WTC11 (cell line): ENCODE measurements around the gene PTPRS. TPM values are rescaled to one million over a fixed set of nuclear protein-coding genes. Genes with fewer than 3 reads are reported as not detected.

Experiments used
- ATAC-seq: fragments of 200-7000 bp; cut with Tn5 transposase; 2 replicates; pipeline ENCODE4 v1.10.0; 2021; ENCODE audit warnings: mild to moderate bottlenecking, moderate library complexity
- Bru-seq: library from RNA; stranded (reverse); fragments of 400-500 nt; gene quantifications from one replicate; lab custom pipeline; 2021; lab: Mats Ljungman, UMichigan
- CTCF ChIA-PET: fragments of 300-600 bp; sonication (Branson Sonifier 250); formaldehyde crosslinking; loops from one replicate; lab custom pipeline; 2021; ENCODE audit warnings: antibody characterized with exemption; lab: Charles Lee
- POLR2A ChIA-PET: fragments of 350-600 bp; sonication (Branson Sonifier 250); formaldehyde crosslinking; loops from one replicate; lab custom pipeline; 2021; ENCODE audit warnings: antibody characterized with exemption; lab: Charles Lee
- DNase-seq: peaks from one replicate; pipeline ENCODE4 v3.0.0; 2021; ENCODE audit warnings: low spot score
- H3K27ac Mint-ChIP-seq: 2 replicates; pipeline ENCODE4 v1.8.0; 2021; ENCODE audit warnings: mixed read lengths
- H3K27me3 Mint-ChIP-seq: 2 replicates; pipeline ENCODE4 v1.8.0; 2021; ENCODE audit warnings: low read depth, mild to moderate bottlenecking, moderate library complexity, mixed read lengths
- H3K36me3 Mint-ChIP-seq: 2 replicates; pipeline ENCODE4 v1.8.0; 2021; ENCODE audit warnings: mixed read lengths
- H3K4me1 Mint-ChIP-seq: 2 replicates; pipeline ENCODE4 v1.8.0; 2022; ENCODE audit warnings: mixed read lengths
- H3K4me3 Mint-ChIP-seq: 2 replicates; pipeline ENCODE4 v1.8.0; 2021; ENCODE audit warnings: mild to moderate bottlenecking, moderate library complexity, mixed read lengths
- H3K9me3 Mint-ChIP-seq: 2 replicates; pipeline ENCODE4 v1.8.0; 2021; ENCODE audit warnings: mixed read lengths
- AFF4 ChIP-seq: sonication (generic); formaldehyde crosslinking; IDR thresholded peaks from 2 replicates; pipeline ENCODE4 v1.8.1; 2023; ENCODE audit warnings: mild to moderate bottlenecking, missing genetic modification reagents, borderline replicate concordance
- AR ChIP-seq: fragments of 250-450 bp; sonication (Bioruptor Pico); IDR thresholded peaks from 2 replicates; pipeline ENCODE4 v1.9.0; 2021; ENCODE audit warnings: mild to moderate bottlenecking
- CBFB ChIP-seq: sonication (generic); formaldehyde crosslinking; IDR thresholded peaks from 2 replicates; pipeline ENCODE4 v1.8.1; 2022; ENCODE audit warnings: mild to moderate bottlenecking, low read depth, missing genetic modification reagents
- CREB1 ChIP-seq: sonication (generic); formaldehyde crosslinking; IDR thresholded peaks from 2 replicates; pipeline ENCODE4 v1.8.0; 2023; ENCODE audit warnings: mild to moderate bottlenecking, missing genetic modification reagents
- CREM ChIP-seq: sonication (generic); formaldehyde crosslinking; IDR thresholded peaks from 2 replicates; pipeline ENCODE4 v1.8.1; 2022; ENCODE audit warnings: mild to moderate bottlenecking, missing genetic modification reagents, moderate library complexity
- E2F5 ChIP-seq: sonication (generic); formaldehyde crosslinking; IDR thresholded peaks from 2 replicates; pipeline ENCODE4 v1.8.1; 2022; ENCODE audit warnings: mild to moderate bottlenecking, moderate library complexity, missing genetic modification reagents
- EMX1 ChIP-seq: fragments of 250-450 bp; sonication (Bioruptor Pico); IDR thresholded peaks from 2 replicates; pipeline ENCODE4 v1.8.0; 2021; ENCODE audit warnings: mild to moderate bottlenecking
- ERG ChIP-seq: fragments of 250-450 bp; sonication (Bioruptor Pico); IDR thresholded peaks from 2 replicates; pipeline ENCODE4 v1.8.0; 2021; ENCODE audit warnings: mild to moderate bottlenecking
- GABPB1 ChIP-seq: sonication (generic); formaldehyde crosslinking; IDR thresholded peaks from 2 replicates; pipeline ENCODE4 v1.8.1; 2023; ENCODE audit warnings: mild to moderate bottlenecking, missing genetic modification reagents
- GRHL2 ChIP-seq: fragments of 250-450 bp; sonication (Bioruptor Pico); IDR thresholded peaks from 2 replicates; pipeline ENCODE4 v1.8.0; 2022; ENCODE audit warnings: mild to moderate bottlenecking, moderate library complexity; ENCODE audit not compliant: insufficient replicate concordance, severe bottlenecking
- HMGA2 ChIP-seq: fragments of 250-450 bp; sonication (Bioruptor Pico); IDR thresholded peaks from 2 replicates; pipeline ENCODE4 v1.4.0; 2021; ENCODE audit warnings: mild to moderate bottlenecking, moderate library complexity
- JAZF1 ChIP-seq: fragments of 250-450 bp; sonication (Bioruptor Pico); IDR thresholded peaks from 2 replicates; pipeline ENCODE4 v1.9.0; 2021; ENCODE audit warnings: moderate library complexity, mild to moderate bottlenecking, inconsistent platforms
- JUN ChIP-seq: sonication (generic); formaldehyde crosslinking; IDR thresholded peaks from 2 replicates; pipeline ENCODE4 v1.8.0; 2023; ENCODE audit warnings: mild to moderate bottlenecking, missing genetic modification reagents
- KAT7 ChIP-seq: sonication (generic); formaldehyde crosslinking; IDR thresholded peaks from 2 replicates; pipeline ENCODE4 v1.8.1; 2023; ENCODE audit warnings: missing genetic modification reagents, mild to moderate bottlenecking, borderline replicate concordance
- MLX ChIP-seq: sonication (generic); formaldehyde crosslinking; IDR thresholded peaks from 2 replicates; pipeline ENCODE4 v1.8.1; 2023; ENCODE audit warnings: mild to moderate bottlenecking, missing genetic modification reagents, moderate library complexity
- NFYB ChIP-seq: sonication (generic); formaldehyde crosslinking; conservative IDR thresholded peaks from 2 replicates; pipeline ENCODE4 v1.8.0; 2022; ENCODE audit warnings: low read depth, missing genetic modification reagents
- NR3C1 ChIP-seq: sonication (generic); formaldehyde crosslinking; conservative IDR thresholded peaks from 2 replicates; pipeline ENCODE4 v1.8.1; 2023; ENCODE audit warnings: low read depth, mild to moderate bottlenecking, missing genetic modification reagents
- PRRX2 ChIP-seq: fragments of 250-450 bp; sonication (Bioruptor Pico); IDR thresholded peaks from 2 replicates; pipeline ENCODE4 v1.8.0; 2021; ENCODE audit warnings: mild to moderate bottlenecking
- SMAD4 ChIP-seq: sonication (generic); formaldehyde crosslinking; IDR thresholded peaks from 2 replicates; pipeline ENCODE4 v1.8.0; 2022; ENCODE audit warnings: mild to moderate bottlenecking, missing genetic modification reagents
- TEAD4 ChIP-seq: sonication (generic); formaldehyde crosslinking; IDR thresholded peaks from 2 replicates; pipeline ENCODE4 v1.8.0; 2022; ENCODE audit warnings: mild to moderate bottlenecking, missing genetic modification reagents
- TP53 ChIP-seq: sonication (generic); formaldehyde crosslinking; IDR thresholded peaks from 2 replicates; pipeline ENCODE4 v1.8.1; 2023; ENCODE audit warnings: mild to moderate bottlenecking, missing genetic modification reagents
- ZNF232 ChIP-seq: sonication (generic); formaldehyde crosslinking; IDR thresholded peaks from 2 replicates; pipeline ENCODE4 v1.8.0; 2022; ENCODE audit warnings: mild to moderate bottlenecking, missing genetic modification reagents
- ZNF317 ChIP-seq: sonication (generic); formaldehyde crosslinking; IDR thresholded peaks from 2 replicates; pipeline ENCODE4 v1.8.1; 2023; ENCODE audit warnings: low read depth, mild to moderate bottlenecking, moderate library complexity, missing genetic modification reagents, borderline replicate concordance
- ZNF416 ChIP-seq: fragments of 250-450 bp; sonication (Bioruptor Pico); IDR thresholded peaks from 2 replicates; pipeline ENCODE4 v1.9.0; 2021; ENCODE audit warnings: mild to moderate bottlenecking, inconsistent platforms
- ZNF512 ChIP-seq: sonication (generic); formaldehyde crosslinking; IDR thresholded peaks from 2 replicates; pipeline ENCODE4 v1.8.1; 2022; ENCODE audit warnings: missing genetic modification reagents, borderline replicate concordance
- ZNF671 ChIP-seq: fragments of 250-450 bp; sonication (Bioruptor Pico); IDR thresholded peaks from 2 replicates; pipeline ENCODE4 v1.8.0; 2021; ENCODE audit warnings: mild to moderate bottlenecking
- long read RNA-seq, 3 experiments: library from RNA in 1 of 3; library from capped mRNA in 1 of 3; library from polyadenylated mRNA in 1 of 3; unstranded in 2 of 3; stranded (forward) in 1 of 3; transcript quantifications; one replicate each; pipeline ENCODE4 v2.0.0, GENCODE V29; 2021
- total RNA-seq: library from RNA; stranded (reverse); gene quantifications from 3 replicates; pipeline ENCODE4 v1.2.3, GENCODE V29; 2021

Gene PTPRS
- total RNA-seq (201 to 253 TPM (median 244 TPM) in 3 replicates), Bru-seq, nascent RNA (percentile 73 among the genes with signal in this experiment)
- long read RNA-seq, experiment 1, partial matches to known transcripts: 38 of 83 reads
- long read RNA-seq, experiment 1, other reads (novel, unspliced or antisense): 45 of 83 reads
- long read RNA-seq, experiment 2, partial matches to known transcripts: 12 of 52 reads
- long read RNA-seq, experiment 2, other reads (novel, unspliced or antisense): 40 of 52 reads
- long read RNA-seq, experiment 3, partial matches to known transcripts: 1 of 3 reads
- long read RNA-seq, experiment 3, other reads (novel, unspliced or antisense): 2 of 3 reads

GRCh38 chr19:5340637-5341447 lies at the start of gene PTPRS:
PTPRS (minus strand) TSS chr19:5340812; CDS start chr19:5286140, 54,672 bp downstream.
- Mint-ChIP-seq H3K9me3 (0 out of 2 replicates have a peak, but pooled peaks cover 3% of the 10 kb centered on the region), H3K36me3 (peaks cover 2% of the 10 kb centered on the region), H3K27ac (no peak within 1 kb of the TSS), H3K4me3 (peak within 1 kb of the TSS; percentile 91), H3K4me1 (peaks cover 28% of the 10 kb centered on the region), H3K27me3 (peaks cover 43% of the 10 kb centered on the region)
- POLR2A ChIA-PET: interaction anchor here (1.1 to 1.5 kb wide), 2 partner anchors 48 to 89 kb away, joined by 3 to 5 read pairs; no protein-coding TSS in a partner anchor
- CTCF ChIA-PET: interaction anchor here (0.7 to 2.4 kb wide), 3 partner anchors 12 to 196 kb away, joined by 3 to 7 read pairs (median 4); no protein-coding TSS in a partner anchor
- ATAC-seq (peak; percentile 74), DNase-seq (peak; percentile 92)
- TF ChIP-seq AR (no peak), CBFB (CRISPR knock-in tag) (peak; percentile 99), SMAD4 (peak; percentile 96), NFYB (peak; percentile 92), GABPB1 (CRISPR knock-in tag) (peak; percentile 94), KAT7 (peak; percentile 99), JUN (CRISPR knock-in tag) (peak; percentile 99), HMGA2 (no peak), GRHL2 (no peak), ZNF671 (CRISPR knock-in tag) (no peak), TEAD4 (peak; percentile 98), AFF4 (CRISPR knock-in tag) (peak; percentile 98), PRRX2 (CRISPR knock-in tag) (no peak), ZNF232 (CRISPR knock-in tag) (peak; percentile 99), JAZF1 (CRISPR knock-in tag) (no peak), ZNF416 (CRISPR knock-in tag) (no peak), E2F5 (peak; percentile 99), EMX1 (CRISPR knock-in tag) (no peak), MLX (CRISPR knock-in tag) (peak; percentile 99), ERG (CRISPR knock-in tag) (no peak), ZNF317 (CRISPR knock-in tag) (peak; percentile 93), NR3C1 (CRISPR knock-in tag) (peak; percentile 99), TP53 (CRISPR knock-in tag) (peak; percentile 100), CREB1 (peak; percentile 100), ZNF512 (peak; percentile 94; the same call in 1 of the 2 replicates), CREM (CRISPR knock-in tag) (peak; percentile 94)
